ENCODE data around the gene VSIG10. TPM values are rescaled to one million over a fixed set of nuclear protein-coding genes. Genes with fewer than 3 reads are reported as not detected.

VSIG10 gene
- total RNA-seq, 2 experiments from 2014 or later, result 9.2 to 9.8 TPM

DNA sequence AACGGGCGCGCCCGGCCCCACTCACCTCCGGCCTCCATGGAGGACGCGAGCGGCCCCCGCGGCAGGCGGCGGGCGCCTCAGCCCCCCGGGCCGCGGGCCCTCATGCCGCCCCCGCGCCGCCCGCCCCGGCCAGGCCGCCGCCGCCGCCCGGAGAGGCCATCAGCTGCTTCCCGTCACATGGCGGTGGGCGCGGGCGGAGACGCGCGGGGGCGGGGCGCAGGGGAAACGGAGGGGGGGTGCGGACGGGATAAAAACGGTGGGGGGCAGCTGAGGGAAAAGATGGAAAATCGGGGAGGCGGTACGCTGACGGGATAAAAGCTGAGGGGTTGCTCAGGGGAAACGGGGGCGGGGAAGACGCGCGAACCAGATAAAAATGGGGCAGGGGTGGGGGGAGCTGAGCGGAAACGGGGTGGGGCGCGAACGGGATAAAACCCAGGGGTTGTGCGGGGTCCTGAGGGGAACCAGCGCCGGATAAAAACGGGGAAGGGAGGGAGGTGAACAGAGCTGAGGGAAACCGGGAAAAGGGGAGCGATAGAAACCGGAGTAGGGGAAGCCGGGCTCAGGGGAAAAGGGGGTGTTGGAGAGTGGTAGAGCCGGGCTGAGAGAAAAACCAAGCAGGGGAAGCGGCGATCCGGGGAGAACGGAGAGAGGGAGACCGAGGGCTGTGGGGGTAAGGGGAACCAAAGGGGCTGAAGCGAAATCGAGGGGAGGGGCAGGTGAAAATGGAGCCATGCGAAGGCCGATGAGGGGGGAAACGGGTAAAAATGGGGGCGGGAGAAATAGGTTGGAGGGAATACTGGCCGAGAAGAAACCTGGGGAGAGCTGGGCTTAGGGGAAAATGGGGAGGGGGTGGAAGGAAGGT lies 42.6 kb downstream of the VSIG10 start, which contains the start of gene WSB2:
Gene WSB2, minus strand, starts transcription at position 169 of the 862 bp plus-strand sequence. Its CDS starts 131 bp downstream, at position 38.
- POLR2A ChIA-PET, result interaction anchor here (0.6 to 1.2 kb wide), 3 partner anchors 13 to 1999 kb away, joined by 3 to 5 read pairs (median 3); no protein-coding TSS in a partner anchor
- H4K20me1 ChIP-seq (ENCODE audit: insufficient read depth, low read length), result no peaks in the 10 kb centered on the region
- H2AFZ ChIP-seq (ENCODE audit: low read length), result peak within 1 kb of the TSS; percentile 88
- TF ChIP-seq, protein P1, sequence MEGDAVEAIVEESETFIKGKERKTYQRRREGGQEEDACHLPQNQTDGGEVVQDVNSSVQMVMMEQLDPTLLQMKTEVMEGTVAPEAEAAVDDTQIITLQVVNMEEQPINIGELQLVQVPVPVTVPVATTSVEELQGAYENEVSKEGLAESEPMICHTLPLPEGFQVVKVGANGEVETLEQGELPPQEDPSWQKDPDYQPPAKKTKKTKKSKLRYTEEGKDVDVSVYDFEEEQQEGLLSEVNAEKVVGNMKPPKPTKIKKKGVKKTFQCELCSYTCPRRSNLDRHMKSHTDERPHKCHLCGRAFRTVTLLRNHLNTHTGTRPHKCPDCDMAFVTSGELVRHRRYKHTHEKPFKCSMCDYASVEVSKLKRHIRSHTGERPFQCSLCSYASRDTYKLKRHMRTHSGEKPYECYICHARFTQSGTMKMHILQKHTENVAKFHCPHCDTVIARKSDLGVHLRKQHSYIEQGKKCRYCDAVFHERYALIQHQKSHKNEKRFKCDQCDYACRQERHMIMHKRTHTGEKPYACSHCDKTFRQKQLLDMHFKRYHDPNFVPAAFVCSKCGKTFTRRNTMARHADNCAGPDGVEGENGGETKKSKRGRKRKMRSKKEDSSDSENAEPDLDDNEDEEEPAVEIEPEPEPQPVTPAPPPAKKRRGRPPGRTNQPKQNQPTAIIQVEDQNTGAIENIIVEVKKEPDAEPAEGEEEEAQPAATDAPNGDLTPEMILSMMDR (conservative IDR thresholded peaks at IDR 0.05; ENCODE audit: low read length), result no peak
- TF ChIP-seq EZH2phosphoT487 (IDR thresholded peaks at IDR 0.05; ENCODE audit: borderline replicate concordance, low read depth, low read length), result no peak
- H3K79me2 ChIP-seq (ENCODE audit: insufficient read depth, low read depth, low read length), result no peaks in the 10 kb centered on the region
- peaks cover 48% of the 10 kb centered on the region for H3K4me1 ChIP-seq (ENCODE audit: insufficient read depth, low read length, poor library complexity, severe bottlenecking)
- peak within 1 kb of the TSS; percentile 78 for H3K4me3 ChIP-seq (ENCODE audit: low read depth, low read length, poor library complexity, severe bottlenecking)
- no peaks in the 10 kb centered on the region for H3K36me3 ChIP-seq (ENCODE audit: insufficient read depth, low read length)
- no peaks in the 10 kb centered on the region for H3K9me2 ChIP-seq (ENCODE audit: insufficient read depth, low read length)
- peak; percentile 53 for DNase-seq (ENCODE audit: low spot score)
- H3K9me3 ChIP-seq (ENCODE audit: low read length), result no peaks in the 10 kb centered on the region
- BruUV-seq (replicated peaks), result no TSS peak
- intact Hi-C loops (cut with micrococcal nuclease; ENCODE audit: unreplicated experiment), result loop anchor here (5.0 kb wide), 1 partner anchor 76 kb away; the partner anchor contains the start of gene PEBP1
- H3K27ac ChIP-seq (ENCODE audit: low read depth, low read length, poor library complexity, severe bottlenecking), result peak within 1 kb of the TSS; percentile 40
- H3K4me2 ChIP-seq (ENCODE audit: low read length), result peak within 1 kb of the TSS; percentile 90
- CTCF ChIA-PET (ENCODE audit: unreplicated experiment), result interaction anchor here (0.6 to 0.7 kb wide), 3 partner anchors 42 to 453 kb away, joined by 3 to 11 read pairs (median 4); no protein-coding TSS in a partner anchor

DNA sequence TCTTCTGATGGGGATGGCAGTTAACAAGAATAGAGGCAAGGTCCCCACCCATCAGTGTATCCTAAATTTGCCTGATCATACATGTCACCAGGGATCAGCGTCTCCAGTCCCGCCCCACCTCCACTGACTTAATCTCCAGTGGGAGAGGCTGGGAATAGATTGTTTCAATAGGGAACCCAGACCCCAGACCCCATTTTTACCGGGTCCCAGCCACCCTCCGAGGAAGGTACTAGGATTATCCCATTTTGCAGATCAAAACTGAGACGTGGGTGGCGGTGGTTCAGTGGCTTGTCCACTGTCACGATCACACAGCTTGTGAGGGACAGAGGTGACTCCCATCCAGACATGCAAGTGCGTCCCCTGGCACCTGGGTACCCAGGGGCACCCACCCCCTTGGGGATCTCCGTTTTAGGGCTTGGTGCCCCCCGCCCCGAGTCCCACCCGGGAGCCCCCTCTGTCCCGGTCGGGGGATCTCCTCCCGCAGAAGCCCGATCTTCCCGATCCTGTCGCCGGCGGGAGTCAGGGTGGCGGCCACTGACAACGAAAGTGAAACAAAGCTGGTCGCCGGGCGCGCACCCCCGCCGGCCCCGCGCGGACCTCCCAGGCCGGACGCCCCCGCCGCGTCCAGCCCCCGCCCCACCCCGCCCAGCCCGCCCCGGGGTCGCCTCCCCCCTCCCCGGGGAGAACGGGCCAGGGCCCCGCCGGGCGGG lies 43.4 kb downstream of the VSIG10 start:
- Histone ChIP-seq H3K79me2 (ENCODE audit: insufficient read depth, low read depth, low read length) (no peaks in the 10 kb centered on the region), H3K9me3 (ENCODE audit: low read length) (no peaks in the 10 kb centered on the region), H2AFZ (ENCODE audit: low read length) (0 out of 2 replicates have a peak overlapping the region, but pooled peaks have one; percentile 1), H3K9me2 (ENCODE audit: insufficient read depth, low read length) (no peaks in the 10 kb centered on the region), H3K27ac (ENCODE audit: low read depth, low read length, poor library complexity, severe bottlenecking) (no peak overlapping the region), H3K4me3 (ENCODE audit: low read depth, low read length, poor library complexity, severe bottlenecking) (peak overlapping the region; percentile 78), H3K4me2 (ENCODE audit: low read length) (peak overlapping the region; percentile 90), H3K4me1 (ENCODE audit: insufficient read depth, low read length, poor library complexity, severe bottlenecking) (peaks cover 43% of the 10 kb centered on the region), H3K36me3 (ENCODE audit: insufficient read depth, low read length) (no peaks in the 10 kb centered on the region), H4K20me1 (ENCODE audit: insufficient read depth, low read length) (no peaks in the 10 kb centered on the region)
- intact Hi-C loops (cut with micrococcal nuclease; ENCODE audit: unreplicated experiment), result loop anchor here (5.0 kb wide), 1 partner anchor 77 kb away; the partner anchor contains the start of gene PEBP1
- DNase-seq (ENCODE audit: low spot score), result no peak
- ChIA-PET CTCF (ENCODE audit: unreplicated experiment) (interaction anchor here (0.6 kb wide), 2 partner anchors 256 to 452 kb away, joined by 4 to 11 read pairs; no protein-coding TSS in a partner anchor), POLR2A (no interaction called here)
- no TSS peak for BruUV-seq (replicated peaks)
- no peak for TF ChIP-seq EZH2phosphoT487 (IDR thresholded peaks at IDR 0.05; ENCODE audit: borderline replicate concordance, low read depth, low read length)
- TF ChIP-seq, protein P1 (conservative IDR thresholded peaks at IDR 0.05; ENCODE audit: low read length), result no peak
